ENCODE data around the gene HAGHL. TPM values are rescaled to one million over a fixed set of nuclear protein-coding genes. Genes with fewer than 3 reads are reported as not detected.

Gene HAGHL
- total and polyA plus RNA-seq, 4 donors = 0.25 to 1.1 (median 0.49) TPM

- no peaks in the 10 kb centered on the region for H3K9me3 ChIP-seq (ENCODE audit: control insufficient read depth in 4 of 4, low read length in 3 of 4)
- peaks cover 8 to 18% (median 12%) of the 10 kb centered on the region in 4 donors for H3K36me3 ChIP-seq (ENCODE audit: control insufficient read depth in 4 of 4, insufficient read depth in 3 of 4, low read depth in 1 of 4, low read length in 3 of 4)
- no peak overlapping the region for H3K9ac ChIP-seq (ENCODE audit: low read depth in 1 of 2, low read length in 2 of 2)
- H3K4me3 ChIP-seq (ENCODE audit: low read depth in 1 of 3, low read length in 3 of 3) = peak overlapping the region in 1 of 3 donors; percentile 83
- TF ChIP-seq RXRA (IDR thresholded peaks at IDR 0.05) (no peak), YY1 (IDR thresholded peaks at IDR 0.05) (no peak), HNF4A (conservative IDR thresholded peaks at IDR 0.05) (no peak), SP1 (IDR thresholded peaks at IDR 0.05) (no peak)
- peaks cover 25 to 57% (median 46%) of the 10 kb centered on the region in 4 donors for H3K4me1 ChIP-seq (ENCODE audit: control insufficient read depth in 4 of 4, insufficient read depth in 4 of 4, low read length in 3 of 4)
- no peak overlapping the region for H3K27ac ChIP-seq (ENCODE audit: low read depth in 1 of 2, low read length in 2 of 2)
- no peak for DNase-seq (ENCODE audit: low spot score)
- WGBS = 79% methylated on average over 28 of the region's 28 CpGs
- H3K27me3 ChIP-seq (ENCODE audit: control insufficient read depth in 4 of 4, insufficient read depth in 4 of 4, low read length in 3 of 4) = no peaks in the 10 kb centered on the region
These were observed 45.0 kb upstream of the HAGHL start for GRCh38 chr16:681746-682427.

GRCh38 chr16:682493-683395, 44.2 kb upstream of the HAGHL start:
- no peak overlapping the region for H3K27ac ChIP-seq (ENCODE audit: low read depth in 1 of 2, low read length in 2 of 2)
- H3K4me1 ChIP-seq (ENCODE audit: control insufficient read depth in 4 of 4, insufficient read depth in 4 of 4, low read length in 3 of 4) = peaks cover 25 to 57% (median 46%) of the 10 kb centered on the region in 4 donors

GRCh38 chr16:683396-684070, 43.4 kb upstream of the HAGHL start:
- peak overlapping the region; percentile 57 to 85 (median 61) for H3K4me3 ChIP-seq (ENCODE audit: low read depth in 1 of 3, low read length in 3 of 3)
- no peak for DNase-seq (ENCODE audit: low spot score)
- peaks cover 8 to 21% (median 12%) of the 10 kb centered on the region in 4 donors for H3K36me3 ChIP-seq (ENCODE audit: control insufficient read depth in 4 of 4, insufficient read depth in 3 of 4, low read depth in 1 of 4, low read length in 3 of 4)
- no peaks in the 10 kb centered on the region for H3K27me3 ChIP-seq (ENCODE audit: control insufficient read depth in 4 of 4, insufficient read depth in 4 of 4, low read length in 3 of 4)
- peaks cover 25 to 58% (median 46%) of the 10 kb centered on the region in 4 donors for H3K4me1 ChIP-seq (ENCODE audit: control insufficient read depth in 4 of 4, insufficient read depth in 4 of 4, low read length in 3 of 4)
- TF ChIP-seq YY1 (IDR thresholded peaks at IDR 0.05) (no peak), GABPA (IDR thresholded peaks at IDR 0.05 in 1 of 2, conservative IDR thresholded peaks at IDR 0.05 in 1 of 2) (no peak), HNF4G (IDR thresholded peaks at IDR 0.05) (no peak), JUND (IDR thresholded peaks at IDR 0.05) (no peak), CTCF (IDR thresholded peaks at IDR 0.05; ENCODE audit: low read depth, low read length, missing input control) (no peak), SP1 (IDR thresholded peaks at IDR 0.05) (no peak), MAX (IDR thresholded peaks at IDR 0.05) (no peak), ZBTB33 (IDR thresholded peaks at IDR 0.05) (no peak)
- H3K9me3 ChIP-seq (ENCODE audit: control insufficient read depth in 4 of 4, low read length in 3 of 4) = no peaks in the 10 kb centered on the region
- H3K27ac ChIP-seq (ENCODE audit: low read depth in 1 of 2, low read length in 2 of 2) = peak overlapping the region in 1 of 2 donors; percentile 60
- H3K9ac ChIP-seq (ENCODE audit: low read depth in 1 of 2, low read length in 2 of 2) = no peak overlapping the region
- 10% methylated on average over 57 of the region's 57 CpGs for WGBS

More at GRCh38 chr16:682493-683395, 44.2 kb upstream of the HAGHL start:
- DNase-seq (ENCODE audit: low spot score) = no peak
- H3K36me3 ChIP-seq (ENCODE audit: control insufficient read depth in 4 of 4, insufficient read depth in 3 of 4, low read depth in 1 of 4, low read length in 3 of 4) = peaks cover 8 to 21% (median 12%) of the 10 kb centered on the region in 4 donors
- no peak for TF ChIP-seq MAX (IDR thresholded peaks at IDR 0.05)
- TF ChIP-seq GABPA (IDR thresholded peaks at IDR 0.05 in 1 of 2, conservative IDR thresholded peaks at IDR 0.05 in 1 of 2) = no peak
- no peak for TF ChIP-seq HNF4A (conservative IDR thresholded peaks at IDR 0.05)
- no peak for TF ChIP-seq NR2F2 (IDR thresholded peaks at IDR 0.05)
- no peak for TF ChIP-seq EGR1 (IDR thresholded peaks at IDR 0.05; ENCODE audit: low read depth in 2 of 2)
- no peak for TF ChIP-seq ZBTB33 (IDR thresholded peaks at IDR 0.05)
- TF ChIP-seq RAD21 (IDR thresholded peaks at IDR 0.05) = no peak
- no peak for TF ChIP-seq RXRA (IDR thresholded peaks at IDR 0.05)
- WGBS = 83% methylated on average over 36 of the region's 36 CpGs
- H3K4me3 ChIP-seq (ENCODE audit: low read depth in 1 of 3, low read length in 3 of 3) = peak overlapping the region in 2 of 3 donors; percentile 57 to 85
- no peaks in the 10 kb centered on the region for H3K9me3 ChIP-seq (ENCODE audit: control insufficient read depth in 4 of 4, low read length in 3 of 4)
- H3K27me3 ChIP-seq (ENCODE audit: control insufficient read depth in 4 of 4, insufficient read depth in 4 of 4, low read length in 3 of 4) = no peaks in the 10 kb centered on the region
- no peak overlapping the region for H3K9ac ChIP-seq (ENCODE audit: low read depth in 1 of 2, low read length in 2 of 2)

All from liver (tissue), 9 donors.